GM18858 (cell line): ENCODE data around the gene NKX6-2.
"Not testable (repeated sequence)": the region's sequence is repeated elsewhere in the genome, so short reads cannot be mapped to it uniquely, and the experiment has no call there.

Experiments used
- ATAC-seq: cut with Tn5 transposase; IDR thresholded peaks from one replicate; pipeline ENCODE4 v1.9.1; 2021; ENCODE audit not compliant: unreplicated experiment

NKX6-2 gene

GRCh38 chr10:132783165-132783939 is 2.6 kb downstream of the NKX6-2 start:
- ATAC-seq: no peak

GRCh38 chr10:132781556-132781955 is 4.4 kb downstream of the NKX6-2 start:
- no peak for ATAC-seq

GRCh38 chr10:132780356-132780755 is 5.6 kb downstream of the NKX6-2 start:
- ATAC-seq: no peak

GRCh38 chr10:132779549-132780294 is 6.2 kb downstream of the NKX6-2 start:
- no peak for ATAC-seq

GRCh38 chr10:132777441-132777840 is 8.5 kb downstream of the NKX6-2 start:
- no peak for ATAC-seq

- ATAC-seq: no peak
Measured at GRCh38 chr10:132776821-132777220, 9.1 kb downstream of the NKX6-2 start.

GRCh38 chr10:132776186-132776585 is 9.8 kb downstream of the NKX6-2 start:
- ATAC-seq: no peak

- ATAC-seq: no peak
Measured at GRCh38 chr10:132774902-132775863, 10.8 kb downstream of the NKX6-2 start.

GRCh38 chr10:132774181-132774901 is 11.6 kb downstream of the NKX6-2 start:
- ATAC-seq: no peak

- ATAC-seq: not testable (repeated sequence)
Measured at GRCh38 chr10:132772816-132773215, 13.1 kb downstream of the NKX6-2 start.

GRCh38 chr10:132770061-132771021 is 15.6 kb downstream of the NKX6-2 start:
- ATAC-seq: no peak

GRCh38 chr10:132768346-132769248 is 17.4 kb downstream of the NKX6-2 start:
- no peak for ATAC-seq

- ATAC-seq: no peak
Measured at GRCh38 chr10:132766291-132766690, 19.7 kb downstream of the NKX6-2 start.

- ATAC-seq: no peak
Measured at GRCh38 chr10:132765435-132765834, 20.5 kb downstream of the NKX6-2 start.

- ATAC-seq: no peak
Measured at GRCh38 chr10:132764108-132764507, 21.8 kb downstream of the NKX6-2 start.

GRCh38 chr10:132763545-132763944 is 22.4 kb downstream of the NKX6-2 start:
- ATAC-seq: no peak

- ATAC-seq: no peak
Measured at GRCh38 chr10:132762267-132762666, 23.7 kb downstream of the NKX6-2 start.

- no peak for ATAC-seq
Measured at GRCh38 chr10:132761395-132762060, 24.4 kb downstream of the NKX6-2 start.
